DLD1 (cell line): ENCODE results near the gene MADCAM1.

Experiments
- in situ Hi-C: cut with HindIII; loops from 2 replicates; pipeline ENCODE4 v1.10.0; 2017; ENCODE audit warnings: low sequenced_read_pairs

The MADCAM1 gene

GRCh38 chr19:507286-508203, 11.3 kb downstream of the MADCAM1 start, which contains the start of gene TPGS1:
TSS of gene TPGS1 (plus strand) at chr19:507497. CDS start at chr19:507507, 10 bp downstream.
- in situ Hi-C loops: no loop called here

- in situ Hi-C loops: no loop called here
Measured at GRCh38 chr19:508204-509150, 12.2 kb downstream of the MADCAM1 start.

GRCh38 chr19:510606-511100, 14.4 kb downstream of the MADCAM1 start:
- in situ Hi-C loops: no loop called here

GRCh38 chr19:511101-511851, 15.0 kb downstream of the MADCAM1 start:
- in situ Hi-C loops: no loop called here

GRCh38 chr19:512547-513365, 16.5 kb downstream of the MADCAM1 start:
- in situ Hi-C loops: no loop called here

- in situ Hi-C loops: no loop called here
Measured at GRCh38 chr19:513368-514165, 17.3 kb downstream of the MADCAM1 start.

GRCh38 chr19:514166-514663, 17.9 kb downstream of the MADCAM1 start:
- in situ Hi-C loops: no loop called here

- in situ Hi-C loops: no loop called here
Measured at GRCh38 chr19:517721-518597, 21.7 kb downstream of the MADCAM1 start.

GRCh38 chr19:518598-519231, 22.4 kb downstream of the MADCAM1 start:
- in situ Hi-C loops: no loop called here

- in situ Hi-C loops: no loop called here
Measured at GRCh38 chr19:519449-519865, 23.2 kb downstream of the MADCAM1 start.

GRCh38 chr19:522726-523125, 26.4 kb downstream of the MADCAM1 start:
- in situ Hi-C loops: no loop called here

GRCh38 chr19:524062-524674, 27.9 kb downstream of the MADCAM1 start:
- in situ Hi-C loops: no loop called here

- in situ Hi-C loops: no loop called here
Measured at GRCh38 chr19:525029-525428, 28.7 kb downstream of the MADCAM1 start.

- in situ Hi-C loops: no loop called here
Measured at GRCh38 chr19:525857-526419, 29.7 kb downstream of the MADCAM1 start.

GRCh38 chr19:530134-531008, 34.1 kb downstream of the MADCAM1 start:
- in situ Hi-C loops: no loop called here
